ENCODE data around the gene CHD1. TPM values are rescaled to one million over a fixed set of nuclear protein-coding genes. Genes with fewer than 3 reads are reported as not detected.

CHD1 gene
- total RNA-seq, 3 donors from 2014 or later, result 67.5 to 114 (median 102) TPM

DNA sequence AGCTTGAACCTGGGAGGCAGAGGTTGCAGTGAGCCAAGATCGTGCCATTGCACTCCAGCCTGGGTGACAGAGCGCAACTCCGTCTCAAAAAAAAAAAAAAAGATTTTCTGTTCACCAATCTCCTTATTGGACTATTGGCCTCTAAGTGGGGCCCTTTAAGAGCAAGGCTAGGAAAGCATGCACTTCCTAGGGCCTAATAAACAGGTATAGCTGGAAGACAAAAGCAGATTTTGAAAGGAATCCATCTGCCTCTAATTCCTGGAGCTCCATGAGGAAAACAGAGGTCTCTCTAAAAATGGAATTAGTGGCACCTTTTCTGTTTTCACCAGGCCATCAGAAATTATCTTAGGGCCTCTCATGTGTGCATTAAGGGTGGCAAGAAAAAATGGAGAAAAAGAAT, 85.3 kb downstream of the CHD1 start:
- Histone ChIP-seq H3K4me3 (no peak overlapping the region), H3K4me1 (no peaks in the 10 kb centered on the region), H3K27ac (no peak overlapping the region), H3K36me3 (no peaks in the 10 kb centered on the region), H3K27me3 (no peaks in the 10 kb centered on the region), H3K9me3 (peaks cover 6 to 10% of the 10 kb centered on the region in 2 donors)
- TF ChIP-seq, protein P1, sequence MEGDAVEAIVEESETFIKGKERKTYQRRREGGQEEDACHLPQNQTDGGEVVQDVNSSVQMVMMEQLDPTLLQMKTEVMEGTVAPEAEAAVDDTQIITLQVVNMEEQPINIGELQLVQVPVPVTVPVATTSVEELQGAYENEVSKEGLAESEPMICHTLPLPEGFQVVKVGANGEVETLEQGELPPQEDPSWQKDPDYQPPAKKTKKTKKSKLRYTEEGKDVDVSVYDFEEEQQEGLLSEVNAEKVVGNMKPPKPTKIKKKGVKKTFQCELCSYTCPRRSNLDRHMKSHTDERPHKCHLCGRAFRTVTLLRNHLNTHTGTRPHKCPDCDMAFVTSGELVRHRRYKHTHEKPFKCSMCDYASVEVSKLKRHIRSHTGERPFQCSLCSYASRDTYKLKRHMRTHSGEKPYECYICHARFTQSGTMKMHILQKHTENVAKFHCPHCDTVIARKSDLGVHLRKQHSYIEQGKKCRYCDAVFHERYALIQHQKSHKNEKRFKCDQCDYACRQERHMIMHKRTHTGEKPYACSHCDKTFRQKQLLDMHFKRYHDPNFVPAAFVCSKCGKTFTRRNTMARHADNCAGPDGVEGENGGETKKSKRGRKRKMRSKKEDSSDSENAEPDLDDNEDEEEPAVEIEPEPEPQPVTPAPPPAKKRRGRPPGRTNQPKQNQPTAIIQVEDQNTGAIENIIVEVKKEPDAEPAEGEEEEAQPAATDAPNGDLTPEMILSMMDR (IDR thresholded peaks at IDR 0.05), result no peak
- no peak for TF ChIP-seq POLR2AphosphoS5 (IDR thresholded peaks at IDR 0.05)
- TF ChIP-seq POLR2A (IDR thresholded peaks at IDR 0.05), result no peak
- DNase-seq (ENCODE audit: low spot score in 2 of 2), result no peak
- intact Hi-C loops (cut with DNase I; ENCODE audit: low total_unique reads), result no loop called here

DNA sequence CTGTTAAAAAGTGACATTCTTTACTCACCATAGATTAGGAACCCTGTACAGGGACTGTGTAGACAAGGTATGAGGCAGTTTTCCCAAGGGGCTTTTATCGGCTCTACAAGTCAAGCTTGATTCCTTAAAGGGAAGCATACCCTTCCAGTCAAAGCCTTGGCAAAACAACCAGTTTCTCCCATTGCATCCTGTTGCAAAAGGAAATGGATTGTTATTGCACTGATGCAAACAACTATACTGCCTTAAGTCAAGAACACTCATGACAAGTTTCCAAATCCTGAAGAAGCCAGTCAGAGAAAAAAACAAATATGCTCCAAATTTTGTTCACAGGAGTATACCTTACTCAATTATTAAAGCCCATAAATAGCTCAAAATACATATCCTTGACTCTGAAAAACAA, 87.9 kb downstream of the CHD1 start:
- intact Hi-C loops (cut with DNase I; ENCODE audit: low total_unique reads), result no loop called here
- Histone ChIP-seq H3K4me3 (no peak overlapping the region), H3K4me1 (no peaks in the 10 kb centered on the region), H3K27me3 (no peaks in the 10 kb centered on the region), H3K9me3 (peaks cover 6 to 10% of the 10 kb centered on the region in 2 donors), H3K36me3 (no peaks in the 10 kb centered on the region), H3K27ac (no peak overlapping the region)
- TF ChIP-seq, protein P1 (IDR thresholded peaks at IDR 0.05), result no peak
- TF ChIP-seq POLR2AphosphoS5 (IDR thresholded peaks at IDR 0.05), result no peak
- TF ChIP-seq POLR2A (IDR thresholded peaks at IDR 0.05), result no peak
- DNase-seq (ENCODE audit: low spot score in 2 of 2), result no peak

DNA sequence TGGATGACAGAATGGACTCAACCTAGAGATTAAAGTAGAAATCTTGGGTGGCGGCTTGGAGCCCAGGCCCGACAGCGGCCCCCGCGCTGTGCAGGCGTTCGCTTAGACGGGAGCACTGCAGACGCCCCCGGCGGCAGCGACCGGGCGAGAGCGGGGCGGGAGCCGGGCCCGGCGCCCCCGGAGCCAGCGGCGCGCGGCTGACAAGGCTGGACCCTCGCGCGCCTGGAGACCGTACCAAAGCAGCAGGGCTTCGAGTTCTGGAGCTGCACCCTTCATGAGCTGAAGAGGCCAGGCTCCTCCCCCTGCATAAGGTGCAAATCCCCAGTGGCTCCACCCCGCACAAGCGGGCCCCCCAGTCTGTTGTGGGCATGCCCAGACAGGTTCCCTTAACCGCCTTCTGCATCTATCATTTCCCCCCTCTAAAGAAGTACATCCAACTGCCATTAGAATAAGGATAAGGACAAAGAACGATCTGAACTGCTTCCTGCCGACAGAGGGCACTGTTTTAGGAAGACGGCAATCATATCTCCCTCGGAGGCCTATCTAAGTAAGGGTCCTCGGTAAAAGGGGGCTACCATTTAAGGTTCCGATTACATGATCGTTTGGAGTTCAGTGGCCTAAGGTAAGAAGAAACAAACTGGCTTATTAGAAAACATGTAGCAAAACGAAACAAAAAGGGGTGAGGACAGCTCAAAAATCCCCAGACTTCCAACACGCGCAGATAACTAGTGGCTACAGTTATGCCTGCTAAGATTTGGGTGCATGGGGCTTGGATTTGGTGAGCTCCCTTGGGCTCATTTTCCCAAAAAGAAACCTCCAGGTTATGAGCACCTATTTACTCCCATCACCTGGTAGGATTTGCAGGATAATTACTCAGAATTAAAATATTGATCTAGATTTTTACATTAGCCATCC, 89.1 kb downstream of the CHD1 start:
- no peaks in the 10 kb centered on the region for H3K36me3 ChIP-seq
- intact Hi-C loops (cut with DNase I; ENCODE audit: low total_unique reads), result no loop called here
- H3K4me1 ChIP-seq, result no peaks in the 10 kb centered on the region
- H3K27ac ChIP-seq, result no peak overlapping the region
- peak overlapping the region in 2 of 3 donors; percentile 33 to 49 for H3K4me3 ChIP-seq
- no peak for DNase-seq (ENCODE audit: low spot score in 2 of 2)
- no peaks in the 10 kb centered on the region for H3K27me3 ChIP-seq
- H3K9me3 ChIP-seq, result peaks cover 2 to 6% of the 10 kb centered on the region in 2 donors
- TF ChIP-seq POLR2A (IDR thresholded peaks at IDR 0.05) (no peak), POLR2AphosphoS5 (IDR thresholded peaks at IDR 0.05) (no peak)
- TF ChIP-seq, protein P1 (IDR thresholded peaks at IDR 0.05), result no peak

GRCh38 chr5:98836175-98836574, 92.6 kb downstream of the CHD1 start:
- no peaks in the 10 kb centered on the region for H3K4me1 ChIP-seq
- no peaks in the 10 kb centered on the region for H3K36me3 ChIP-seq
- H3K9me3 ChIP-seq, result no peaks in the 10 kb centered on the region
- peak overlapping the region in 1 of 2 donors; percentile 1 for H3K27ac ChIP-seq
- intact Hi-C loops (cut with DNase I; ENCODE audit: low total_unique reads), result no loop called here
- H3K4me3 ChIP-seq, result no peak overlapping the region
- no peak for TF ChIP-seq POLR2AphosphoS5 (IDR thresholded peaks at IDR 0.05)
- TF ChIP-seq POLR2A (IDR thresholded peaks at IDR 0.05), result no peak
- TF ChIP-seq, protein P1 (IDR thresholded peaks at IDR 0.05), result no peak
- no peak for DNase-seq (ENCODE audit: low spot score in 2 of 2)
- H3K27me3 ChIP-seq, result no peaks in the 10 kb centered on the region

DNA sequence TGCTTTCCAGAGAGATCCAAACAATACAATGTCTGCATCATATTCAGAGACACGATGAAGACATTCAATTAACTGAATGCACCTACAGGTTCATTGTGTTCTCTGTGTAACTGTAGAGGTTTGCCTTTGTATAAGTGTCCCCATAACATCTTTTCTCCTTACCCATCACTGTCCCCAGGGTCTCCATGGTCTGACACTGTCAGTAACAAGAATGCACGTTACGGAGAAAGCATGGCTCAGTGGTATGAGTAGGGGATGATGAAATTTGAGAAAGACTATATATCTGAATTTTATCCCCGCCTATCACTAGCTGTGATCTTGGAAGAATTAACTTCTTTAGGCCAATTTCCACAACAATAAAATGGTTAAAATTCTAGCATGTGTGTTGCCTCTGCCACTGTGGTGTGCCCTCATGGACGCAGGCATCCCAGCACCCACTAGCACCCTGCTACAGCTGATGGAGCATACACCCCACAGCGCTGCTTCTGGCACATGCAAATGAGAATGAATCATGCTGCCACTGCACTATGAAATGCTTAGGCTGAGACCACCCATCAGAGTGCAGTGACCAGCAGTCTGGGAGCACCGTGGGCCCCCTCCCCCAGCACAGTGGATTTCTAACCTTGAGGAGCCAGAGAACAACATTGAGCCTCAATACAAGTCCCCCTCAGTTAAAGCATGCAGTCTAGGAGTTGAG, 101.1 kb downstream of the CHD1 start:
- intact Hi-C loops (cut with DNase I; ENCODE audit: low total_unique reads), result no loop called here
- TF ChIP-seq, protein P1 (IDR thresholded peaks at IDR 0.05), result no peak
- TF ChIP-seq POLR2AphosphoS5 (IDR thresholded peaks at IDR 0.05) (no peak), POLR2A (IDR thresholded peaks at IDR 0.05) (no peak)
- no peaks in the 10 kb centered on the region for H3K4me1 ChIP-seq
- no peaks in the 10 kb centered on the region for H3K36me3 ChIP-seq
- H3K9me3 ChIP-seq, result no peaks in the 10 kb centered on the region
- DNase-seq (ENCODE audit: low spot score in 2 of 2), result no peak
- no peak overlapping the region for H3K4me3 ChIP-seq
- no peaks in the 10 kb centered on the region for H3K27me3 ChIP-seq
- H3K27ac ChIP-seq, result no peak overlapping the region

All from breast epithelium (tissue), 4 donors.